Stimulated activated CD8-positive, alpha-beta memory T cell treated with anti-CD3 and anti-CD28 coated beads, Interleukin-4, amount 100 ng/mL, for 24 hours (primary cell): ENCODE measurements around the gene IFNG-AS1.

Experiments used
- DNase-seq: peaks from one replicate; pipeline ENCODE4 v3.0.0-alpha.2; 2020; ENCODE audit warnings: low read depth

Gene IFNG-AS1

GRCh38 chr12:68037616-68038255, 48.5 kb downstream of the IFNG-AS1 start:
- DNase-seq = no peak

GRCh38 chr12:68038650-68039049, 49.4 kb downstream of the IFNG-AS1 start:
- DNase-seq = no peak

GRCh38 chr12:68040450-68041075, 51.3 kb downstream of the IFNG-AS1 start:
- DNase-seq = peak; percentile 49

GRCh38 chr12:68042212-68042699, 53.0 kb downstream of the IFNG-AS1 start:
- DNase-seq = peak; percentile 34

- no peak for DNase-seq
These were observed 54.2 kb downstream of the IFNG-AS1 start for GRCh38 chr12:68043435-68043834.

GRCh38 chr12:68048648-68049297, 59.5 kb downstream of the IFNG-AS1 start:
- no peak for DNase-seq

GRCh38 chr12:68056300-68056699, 67.1 kb downstream of the IFNG-AS1 start:
- DNase-seq = no peak

- no peak for DNase-seq
These were observed 74.8 kb downstream of the IFNG-AS1 start for GRCh38 chr12:68063900-68064590.

GRCh38 chr12:68065163-68065562, 75.9 kb downstream of the IFNG-AS1 start:
- DNase-seq = no peak

- no peak for DNase-seq
These were observed 76.4 kb downstream of the IFNG-AS1 start for GRCh38 chr12:68065687-68066086.

- no peak for DNase-seq
These were observed 78.6 kb downstream of the IFNG-AS1 start for GRCh38 chr12:68067762-68068376.

GRCh38 chr12:68069275-68069674, 80.0 kb downstream of the IFNG-AS1 start:
- DNase-seq = no peak
